ENCODE data around the gene IFNAR2. TPM values are rescaled to one million over a fixed set of nuclear protein-coding genes. Genes with fewer than 3 reads are reported as not detected.

The IFNAR2 gene
- total and polyA plus RNA-seq, 2 experiments from 2014 or later: 16.8 to 18.2 TPM

- TF ChIP-seq CTCF (conservative IDR thresholded peaks at IDR 0.05; ENCODE audit: low read depth in 2 of 2) (no peak), ZNF114 (CRISPR knock-in tag; IDR thresholded peaks at IDR 0.05) (no peak), POLR2AphosphoS5 (IDR thresholded peaks at IDR 0.05; ENCODE audit: low read depth) (no peak), ZNF462 (CRISPR knock-in tag; IDR thresholded peaks at IDR 0.05) (no peak), STAT1 (IDR thresholded peaks at IDR 0.05; ENCODE audit: unreplicated experiment) (no peak)
Measured at GRCh38 chr21:33268393-33268736, 38.6 kb downstream of the IFNAR2 start (continued).

GRCh38 chr21:33268737-33269441, 39.2 kb downstream of the IFNAR2 start:
- H2AFZ ChIP-seq: no peak overlapping the region
- TF ChIP-seq ZNF114 (CRISPR knock-in tag; IDR thresholded peaks at IDR 0.05) (no peak), CTCF (conservative IDR thresholded peaks at IDR 0.05; ENCODE audit: low read depth in 2 of 2) (no peak), POLR2AphosphoS5 (IDR thresholded peaks at IDR 0.05; ENCODE audit: low read depth) (no peak), EZH2 (IDR thresholded peaks at IDR 0.05; ENCODE audit: low read depth, unreplicated experiment) (no peak)
- H3K4me3 ChIP-seq: no peak overlapping the region
- Mint-ChIP-seq H3K27ac (no peak overlapping the region), H3K4me1 (peaks cover 24% of the 10 kb centered on the region), H3K27me3 (ENCODE audit: insufficient read depth, low read depth, poor library complexity) (peaks cover 19% of the 10 kb centered on the region), H3K36me3 (ENCODE audit: low read depth) (no peaks in the 10 kb centered on the region; the same call in 2 of the 3 replicates), H3K9me3 (no peaks in the 10 kb centered on the region), H3K4me3 (no peak overlapping the region)
- no peaks in the 10 kb centered on the region for H3K27me3 ChIP-seq (ENCODE audit: insufficient read depth)
- H3K36me3 ChIP-seq (ENCODE audit: insufficient read depth): no peaks in the 10 kb centered on the region
- H3K4me2 ChIP-seq: no peak overlapping the region
- DNase-seq (ENCODE audit: low spot score) (no peak), ATAC-seq (no peak)
- peaks cover 24% of the 10 kb centered on the region for H3K4me1 ChIP-seq (ENCODE audit: insufficient read depth)
- no peaks in the 10 kb centered on the region for H3K9me2 ChIP-seq (ENCODE audit: insufficient read depth)
- 0 out of 2 replicates have a peak, but pooled peaks cover 9% of the 10 kb centered on the region for H3F3A ChIP-seq (replicated peaks; ENCODE audit: low read depth)
- H4K20me1 ChIP-seq (replicated peaks; ENCODE audit: insufficient read depth): no peaks in the 10 kb centered on the region; the same call in 1 of the 2 replicates
- no peak overlapping the region for H3K27ac ChIP-seq (ENCODE audit: low read depth)
- no peaks in the 10 kb centered on the region for H3K79me2 ChIP-seq (replicated peaks; ENCODE audit: insufficient read depth)
